H1 (cell line): Measurements from ENCODE around the gene DRGX. TPM values are rescaled to one million over a fixed set of nuclear protein-coding genes. Genes with fewer than 3 reads are reported as not detected.

Source experiments
- CHD1 ChIP-seq: IDR thresholded peaks from 2 replicates; pipeline ENCODE4 v1.6.1; 2012; ENCODE audit warnings: low read depth, low read length, improper control_type of control experiment
- CHD7 ChIP-seq: fragments of 300-600 bp; sonication (generic); IDR thresholded peaks from 2 replicates; pipeline ENCODE4 v1.7.1; 2012; ENCODE audit warnings: low read length, moderate library complexity, mild to moderate bottlenecking, inconsistent platforms; ENCODE audit not compliant: insufficient replicate concordance
- polyA plus RNA-seq, 7 experiments: library from polyadenylated mRNA; depleted of rRNA in 3 of 7; stranded (reverse) in 5 of 7; unstranded in 2 of 7; fragments of >200 nt in 5 of 7; fragments of 200-250 nt in 2 of 7; gene quantifications; 1 replicate in 5 of 7; 2 replicates in 1 of 7; 4 replicates in 1 of 7; pipeline versions ENCODE4 v1.2.1 to v1.2.3, GENCODE V29; 2011 to 2013; ENCODE audit warnings: missing spikeins in 2 of 7, mixed read lengths in 2 of 7
- total RNA-seq: library from RNA; stranded (reverse); fragmentation: NEBNext Ultra II Directional; extraction: Animal tissue kit (Norgen Biotek cat#: 25700); gene quantifications from 2 replicates; pipeline ENCODE4 v1.2.1, GENCODE V29; 2021

Gene DRGX
- total and polyA plus RNA-seq, 2 of the 8 experiments (the other 6 are each of a cell fraction or from before 2014, with no cell fraction given) = not detected

DNA sequence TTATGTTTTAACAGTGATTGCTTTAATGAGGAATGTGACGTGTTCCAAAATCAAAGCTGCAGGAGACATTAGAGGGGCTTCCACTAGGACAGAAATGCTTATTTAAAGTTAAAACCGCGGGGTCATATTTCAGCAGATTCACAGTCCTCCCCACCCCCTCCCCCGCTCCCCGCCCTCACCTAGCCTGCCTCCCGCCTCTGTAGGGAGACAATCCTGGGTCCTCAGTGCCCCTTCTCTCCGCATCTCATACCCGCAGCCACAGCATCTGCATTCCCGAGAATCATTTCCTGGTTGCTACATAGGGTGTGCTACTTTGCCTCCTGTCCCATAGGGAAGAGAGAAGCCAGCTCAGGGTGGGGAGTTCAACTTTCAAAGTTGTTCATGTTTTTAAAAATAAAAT, 3.1 kb upstream of the DRGX start (continued):
- no peak for TF ChIP-seq CHD7
- TF ChIP-seq CHD1 = no peak
